ENCODE data around the gene MYLK2.

MYLK2 gene

GRCh38 chr20:31879143-31879987, 60.2 kb downstream of the MYLK2 start:
- DNase-seq = peak; percentile 89

GRCh38 chr20:31881945-31882344, 62.8 kb downstream of the MYLK2 start:
- no peak for DNase-seq

- DNase-seq = no peak
These were observed 64.7 kb downstream of the MYLK2 start for GRCh38 chr20:31883829-31884228.
